Gastrocnemius medialis (tissue), 4 donors: ENCODE results near the gene DMBX1. TPM values are rescaled to one million over a fixed set of nuclear protein-coding genes. Genes with fewer than 3 reads are reported as not detected.

Experiments
- ATAC-seq, 2 donors: fragments of 150-250 bp; one replicate each; pipeline ENCODE4 v1.9.1; 2016
- DNase-seq, 2 donors: peaks; one replicate each; pipeline ENCODE4 v3.0.0-alpha.2; 2019
- H3K27ac ChIP-seq, 4 donors: fragments of 200-600 bp; sonication (generic); 1 replicate in 1 of 4; 2 replicates in 3 of 4; pipeline ENCODE4 v1.5.1; 2016 to 2018; ENCODE audit warnings: mild to moderate bottlenecking in 2 of 4, moderate library complexity in 1 of 4
- H3K27me3 ChIP-seq, 3 donors: fragments of 200-600 bp; sonication (generic) in 2 of 3; 1 replicate in 1 of 3; 2 replicates in 2 of 3; pipeline versions ENCODE4 v1.5.1 to v1.6.0; 2016 to 2019; ENCODE audit warnings: mild to moderate bottlenecking in 1 of 3, moderate library complexity in 1 of 3
- H3K36me3 ChIP-seq, 2 donors: fragments of 200-600 bp; sonication (generic) in 1 of 2; one replicate each; pipeline ENCODE4 v1.5.1; 2017 to 2018
- H3K4me1 ChIP-seq, 2 donors: fragments of 200-600 bp; sonication (generic) in 1 of 2; one replicate each; pipeline ENCODE4 v1.5.1; 2016 to 2017; ENCODE audit warnings: mild to moderate bottlenecking in 2 of 2
- H3K4me3 ChIP-seq, 4 donors: fragments of 200-600 bp; sonication (generic) in 3 of 4; 1 replicate in 1 of 4; 2 replicates in 3 of 4; pipeline ENCODE4 v1.5.1; 2016 to 2019; ENCODE audit warnings: mild to moderate bottlenecking in 2 of 4
- H3K9me3 ChIP-seq, 3 donors: fragments of 200-600 bp; sonication (generic) in 2 of 3; 1 replicate in 1 of 3; 2 replicates in 2 of 3; pipeline ENCODE4 v1.5.1; 2016 to 2019
- CTCF ChIP-seq, 5 experiments: fragments of 450-650 bp in 3 of 5; fragments of 200-600 bp in 2 of 5; sonication (generic) in 2 of 5; IDR thresholded peaks in 4 of 5; conservative IDR thresholded peaks in 1 of 5; 1 replicate in 4 of 5; 2 replicates in 1 of 5; pipeline ENCODE4 v1.5.1; 2016 to 2019; ENCODE audit warnings: antibody characterized with exemption in 5 of 5, mild to moderate bottlenecking in 3 of 5, moderate library complexity in 3 of 5
- POLR2A ChIP-seq, 2 donors: fragments of 450-650 bp; IDR thresholded peaks; one replicate each; pipeline ENCODE4 v1.6.1; 2017; ENCODE audit warnings: antibody characterized with exemption in 2 of 2, mild to moderate bottlenecking in 2 of 2, moderate library complexity in 2 of 2
- in situ Hi-C, 4 donors: fragments of 200-750 bp; cut with MboI; loops; one replicate each; pipeline versions ENCODE4 v1.15.0 to v1.8.0; 2017; ENCODE audit warnings: low sequenced_read_pairs in 4 of 4
- intact Hi-C: fragments of 100-400 bp; cut with DNase I; formaldehyde crosslinking; loops from one replicate; pipeline ENCODE4 v1.15.1; 2023; ENCODE audit warnings: low total_unique reads
- total RNA-seq, 4 donors: library from RNA; depleted of rRNA; stranded (reverse); fragments of >200 nt; gene quantifications; one replicate each; pipeline versions ENCODE4 v1.1.0 to v1.2.3, GENCODE V29; 2016

Gene DMBX1
- total RNA-seq, 4 donors from 2014 or later: not detected

- ATAC-seq: no peak
- intact Hi-C loops (no loop called here), in situ Hi-C loops (loop anchor here in 3 of 4 donors (5.0 to 25.0 kb wide), 4 partner anchors 75 to 288 kb away; a partner anchor contains a TSS)
- DNase-seq: no peak
- Histone ChIP-seq H3K9me3 (no peaks in the 10 kb centered on the region), H3K27ac (no peak overlapping the region), H3K36me3 (no peaks in the 10 kb centered on the region), H3K4me3 (no peak overlapping the region), H3K4me1 (no peaks in the 10 kb centered on the region), H3K27me3 (peaks cover 25 to 30% (median 30%) of the 10 kb centered on the region in 3 donors)
- TF ChIP-seq POLR2A (IDR thresholded peaks at IDR 0.05) (no peak), CTCF (IDR thresholded peaks at IDR 0.05 in 4 of 5, conservative IDR thresholded peaks at IDR 0.05 in 1 of 5) (no peak)
Observed at GRCh38 chr1:46449223-46450159, 40.1 kb upstream of the DMBX1 start.

GRCh38 chr1:46450160-46450517 lies 39.5 kb upstream of the DMBX1 start:
- no peak for TF ChIP-seq POLR2A (IDR thresholded peaks at IDR 0.05)
- in situ Hi-C loops: no loop called here
- no peak for DNase-seq

GRCh38 chr1:46451948-46452930 lies 37.4 kb upstream of the DMBX1 start:
- peaks cover 20 to 28% (median 25%) of the 10 kb centered on the region in 3 donors for H3K27me3 ChIP-seq
- no peak for DNase-seq
- no peak for TF ChIP-seq CTCF (IDR thresholded peaks at IDR 0.05 in 4 of 5, conservative IDR thresholded peaks at IDR 0.05 in 1 of 5)
- no peaks in the 10 kb centered on the region for H3K4me1 ChIP-seq
- intact Hi-C loops (no loop called here), in situ Hi-C loops (no loop called here)
- no peak for ATAC-seq
- no peaks in the 10 kb centered on the region for H3K9me3 ChIP-seq
- H3K4me3 ChIP-seq: no peak overlapping the region
- no peak overlapping the region for H3K27ac ChIP-seq
- no peaks in the 10 kb centered on the region for H3K36me3 ChIP-seq

More at GRCh38 chr1:46450160-46450517, 39.5 kb upstream of the DMBX1 start:
- no peak for ATAC-seq
- Histone ChIP-seq H3K9me3 (no peaks in the 10 kb centered on the region), H3K4me1 (no peaks in the 10 kb centered on the region), H3K27ac (no peak overlapping the region), H3K36me3 (no peaks in the 10 kb centered on the region), H3K27me3 (peaks cover 25 to 30% (median 30%) of the 10 kb centered on the region in 3 donors), H3K4me3 (no peak overlapping the region)
- intact Hi-C loops: no loop called here

GRCh38 chr1:46452931-46453325 lies 36.7 kb upstream of the DMBX1 start:
- in situ Hi-C loops (no loop called here), intact Hi-C loops (no loop called here)
- TF ChIP-seq CTCF (IDR thresholded peaks at IDR 0.05 in 4 of 5, conservative IDR thresholded peaks at IDR 0.05 in 1 of 5) (no peak), POLR2A (IDR thresholded peaks at IDR 0.05) (no peak)
- Histone ChIP-seq H3K36me3 (no peaks in the 10 kb centered on the region), H3K9me3 (no peaks in the 10 kb centered on the region), H3K4me1 (no peaks in the 10 kb centered on the region), H3K27ac (no peak overlapping the region), H3K4me3 (no peak overlapping the region), H3K27me3 (peaks cover 13 to 21% (median 19%) of the 10 kb centered on the region in 3 donors)
- no peak for DNase-seq
- ATAC-seq: no peak
